T-helper 1 cell treated with Interleukin-12 subunit alpha and Interleukin-12 subunit beta and Interleukin-4 antibody, amounts not matched to agents 30 μg/mL and 1 μg/mL, for 36 hours (primary cell): ENCODE results near the gene SLC7A1.

Source experiments
- H3K27ac Mint-ChIP-seq: one replicate; pipeline ENCODE4 v1.8.0; 2021; ENCODE audit warnings: mild to moderate bottlenecking, mixed read lengths
- H3K27me3 Mint-ChIP-seq: one replicate; pipeline ENCODE4 v1.8.0; 2021; ENCODE audit warnings: low read depth, mixed read lengths
- H3K36me3 Mint-ChIP-seq: one replicate; pipeline ENCODE4 v1.8.0; 2021; ENCODE audit warnings: low read depth, mixed read lengths
- H3K4me1 Mint-ChIP-seq: one replicate; pipeline ENCODE4 v1.8.0; 2021; ENCODE audit warnings: low read depth, mixed read lengths
- H3K4me3 Mint-ChIP-seq: one replicate; pipeline ENCODE4 v1.8.0; 2021; ENCODE audit warnings: mild to moderate bottlenecking, moderate library complexity, mixed read lengths
- H3K9me3 Mint-ChIP-seq: one replicate; pipeline ENCODE4 v1.8.0; 2021; ENCODE audit warnings: mixed read lengths

The SLC7A1 gene

DNA sequence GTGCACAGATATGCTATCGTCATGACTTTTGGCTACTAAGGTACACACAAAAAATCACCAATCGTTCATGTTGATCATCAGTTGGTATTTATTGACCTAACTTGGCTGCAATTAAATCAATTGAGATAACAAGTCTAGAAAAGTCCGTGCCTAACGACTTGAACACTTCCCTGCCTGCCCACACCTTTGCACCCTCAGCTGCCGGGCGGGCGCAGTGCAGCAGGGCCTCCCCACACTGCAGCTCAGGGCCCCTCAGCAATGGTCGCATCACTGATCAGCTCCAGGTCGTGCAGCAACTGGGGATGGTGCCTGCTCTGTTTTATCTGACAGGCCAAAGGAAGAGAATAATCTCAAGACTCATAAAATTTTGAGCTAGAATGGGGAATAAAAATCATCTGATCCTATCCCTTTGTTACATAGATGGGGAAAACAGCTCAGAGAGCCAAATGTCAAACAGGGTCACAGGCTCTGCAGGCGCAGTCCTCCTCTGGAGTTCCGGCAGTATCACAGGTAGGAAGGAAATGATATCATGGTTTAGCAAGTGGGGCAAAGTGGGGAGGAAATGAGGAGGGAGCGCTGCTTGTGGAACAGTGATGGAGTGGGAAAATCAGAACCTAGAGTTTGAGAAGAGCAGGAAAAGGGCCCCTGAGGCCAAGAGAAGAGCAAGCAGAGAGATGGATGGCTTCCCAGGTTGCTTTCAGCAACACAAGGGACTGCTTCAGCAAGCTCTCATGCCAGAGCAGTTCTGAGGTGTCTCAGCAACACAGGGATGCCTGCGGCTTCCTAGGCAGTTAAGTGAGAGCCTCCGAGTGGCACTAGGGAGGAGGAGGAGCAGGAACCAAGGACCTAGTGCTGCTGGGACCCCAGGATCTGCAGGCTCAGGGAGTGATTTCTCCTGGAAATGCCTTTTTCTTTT, 57.5 kb downstream of the SLC7A1 start:
- Mint-ChIP-seq H3K27me3 (no peaks in the 10 kb centered on the region), H3K36me3 (peaks cover 10% of the 10 kb centered on the region), H3K4me3 (no peak overlapping the region), H3K27ac (no peak overlapping the region), H3K9me3 (no peaks in the 10 kb centered on the region), H3K4me1 (peaks cover 24% of the 10 kb centered on the region)

DNA sequence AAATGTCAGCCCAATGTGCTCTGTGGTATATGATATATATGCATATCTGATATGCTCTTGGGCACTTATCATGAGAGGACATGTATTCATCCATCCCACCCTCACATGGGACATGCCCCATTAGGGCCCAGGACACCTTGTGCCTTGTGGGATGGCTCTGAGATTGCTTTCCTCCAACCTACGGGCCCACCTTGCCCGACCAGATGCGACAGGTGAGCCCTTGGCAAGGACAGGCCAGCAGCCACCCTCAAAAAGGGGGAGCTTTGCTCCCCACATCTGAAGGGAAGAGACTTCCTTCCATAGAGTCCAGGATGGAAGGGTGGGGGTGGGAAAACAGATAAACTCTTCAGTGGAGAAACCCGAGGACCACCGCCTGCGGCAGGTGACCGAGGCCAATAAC, 58.6 kb downstream of the SLC7A1 start:
- Mint-ChIP-seq H3K4me1 (peaks cover 21% of the 10 kb centered on the region), H3K4me3 (no peak overlapping the region), H3K9me3 (no peaks in the 10 kb centered on the region), H3K27me3 (no peaks in the 10 kb centered on the region), H3K36me3 (peaks cover 16% of the 10 kb centered on the region), H3K27ac (no peak overlapping the region)

DNA sequence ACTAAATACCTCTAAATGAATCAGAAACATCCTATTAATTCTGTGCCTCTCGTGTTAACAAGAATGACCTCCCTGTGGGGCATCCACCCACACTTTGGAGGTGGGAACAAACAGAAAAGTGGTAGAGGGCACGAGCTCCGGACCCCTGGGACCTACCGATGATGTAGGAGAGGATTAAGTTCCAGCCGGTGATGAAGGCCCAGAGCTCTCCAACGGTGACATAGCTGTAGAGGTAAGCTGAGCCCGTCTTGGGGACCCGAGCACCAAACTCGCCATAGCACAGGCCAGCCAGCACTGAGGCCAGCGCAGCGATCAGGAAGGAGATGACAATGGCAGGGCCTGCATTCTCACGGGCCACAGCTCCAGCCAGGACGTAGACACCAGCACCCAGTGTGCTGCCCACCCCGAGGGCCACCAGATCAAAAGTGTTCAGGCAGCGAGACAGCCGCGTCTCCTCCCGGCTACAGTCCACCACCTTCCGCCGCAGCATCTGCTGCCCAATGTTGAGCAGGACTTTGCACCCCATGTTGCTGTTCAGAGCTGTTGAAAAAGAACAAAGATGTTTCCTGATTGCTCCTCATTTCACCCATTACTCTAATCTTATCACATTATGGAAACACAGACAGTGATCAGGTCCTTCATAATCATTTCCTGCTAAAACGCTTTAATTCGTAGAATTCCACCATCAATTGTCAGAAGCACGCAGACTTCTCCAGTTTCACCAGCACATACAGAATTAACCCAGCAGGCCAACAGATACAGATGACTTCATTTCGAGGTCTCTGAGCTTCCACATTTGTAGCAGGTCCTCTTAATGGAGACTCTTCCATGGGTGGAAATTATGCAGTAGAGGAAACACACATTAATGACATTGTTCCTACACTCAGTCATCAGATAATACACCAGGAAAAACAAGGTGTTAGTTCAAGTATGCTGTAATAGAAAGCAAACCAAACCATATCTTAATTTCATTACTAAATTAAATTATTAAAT, 59.5 kb downstream of the SLC7A1 start:
- Mint-ChIP-seq H3K4me1 (peaks cover 15% of the 10 kb centered on the region), H3K36me3 (peaks cover 13% of the 10 kb centered on the region), H3K9me3 (no peaks in the 10 kb centered on the region), H3K27ac (no peak overlapping the region), H3K27me3 (no peaks in the 10 kb centered on the region), H3K4me3 (no peak overlapping the region)

DNA sequence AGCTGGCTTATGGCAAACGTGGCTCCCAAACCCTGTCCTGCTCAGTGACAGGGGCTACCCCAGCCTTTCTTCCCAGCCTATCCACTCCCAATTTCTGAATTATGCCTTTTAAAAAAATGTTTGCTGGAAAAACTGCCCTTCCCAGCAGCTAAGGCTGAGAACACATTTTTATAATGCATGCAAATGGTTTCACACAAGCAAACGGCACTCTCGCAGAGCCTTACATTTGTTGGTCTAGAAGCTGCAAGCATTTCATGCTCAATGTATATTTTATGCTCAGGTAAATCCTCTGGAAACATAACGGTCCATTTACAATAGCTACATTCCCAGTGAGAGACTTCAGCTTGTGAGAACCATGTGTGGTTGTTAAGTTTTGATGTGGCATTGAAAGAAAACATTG, 61.4 kb downstream of the SLC7A1 start:
- peaks cover 10% of the 10 kb centered on the region for H3K4me1 Mint-ChIP-seq
- no peak overlapping the region for H3K27ac Mint-ChIP-seq
- H3K9me3 Mint-ChIP-seq, result no peaks in the 10 kb centered on the region
- H3K27me3 Mint-ChIP-seq, result no peaks in the 10 kb centered on the region
- H3K4me3 Mint-ChIP-seq, result no peak overlapping the region
- peaks cover 19% of the 10 kb centered on the region for H3K36me3 Mint-ChIP-seq

DNA sequence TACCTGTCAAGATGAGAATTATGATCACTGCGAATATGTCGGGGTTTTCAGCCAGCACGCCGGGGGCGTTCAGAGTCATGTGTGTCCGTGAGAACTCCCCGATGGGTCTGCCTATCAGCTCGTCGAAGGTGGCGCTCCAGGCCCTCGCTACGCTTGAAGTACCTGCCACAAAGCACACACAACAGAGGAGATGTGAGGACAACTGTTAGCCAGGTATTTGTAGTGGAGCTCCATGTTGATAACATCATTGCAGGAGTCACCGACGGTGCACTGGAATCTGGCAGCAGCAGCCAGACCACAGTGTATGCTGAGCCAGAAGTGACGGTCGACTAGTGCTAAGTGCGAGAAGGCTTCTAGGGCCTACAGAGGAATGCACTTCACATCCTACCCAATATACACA, 62.7 kb downstream of the SLC7A1 start:
- H3K9me3 Mint-ChIP-seq, result no peaks in the 10 kb centered on the region
- H3K27ac Mint-ChIP-seq, result no peak overlapping the region
- H3K27me3 Mint-ChIP-seq, result no peaks in the 10 kb centered on the region
- H3K36me3 Mint-ChIP-seq, result peaks cover 21% of the 10 kb centered on the region
- peaks cover 5% of the 10 kb centered on the region for H3K4me1 Mint-ChIP-seq
- no peak overlapping the region for H3K4me3 Mint-ChIP-seq

DNA sequence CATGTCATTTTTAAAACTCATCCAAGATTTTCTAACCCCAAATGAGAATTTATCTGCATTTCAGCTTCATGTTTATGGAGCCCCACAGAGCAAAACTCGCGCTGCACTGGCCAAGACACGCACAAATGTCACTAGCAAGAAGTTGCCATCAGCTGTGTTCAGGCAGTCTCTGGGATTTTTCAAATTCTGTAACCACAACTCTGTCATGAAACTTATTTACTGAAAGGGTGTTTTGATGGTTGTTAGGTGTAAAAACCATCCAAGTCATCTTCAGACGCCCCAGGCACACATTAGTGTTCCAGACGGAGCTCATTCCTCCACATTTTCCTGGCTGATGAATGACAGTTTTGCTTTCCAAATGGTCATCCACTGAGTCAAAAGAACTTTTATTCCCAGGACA, 63.4 kb downstream of the SLC7A1 start:
- Mint-ChIP-seq H3K9me3 (no peaks in the 10 kb centered on the region), H3K27me3 (no peaks in the 10 kb centered on the region), H3K27ac (no peak overlapping the region), H3K4me3 (no peak overlapping the region), H3K36me3 (peaks cover 21% of the 10 kb centered on the region), H3K4me1 (peaks cover 4% of the 10 kb centered on the region)

DNA sequence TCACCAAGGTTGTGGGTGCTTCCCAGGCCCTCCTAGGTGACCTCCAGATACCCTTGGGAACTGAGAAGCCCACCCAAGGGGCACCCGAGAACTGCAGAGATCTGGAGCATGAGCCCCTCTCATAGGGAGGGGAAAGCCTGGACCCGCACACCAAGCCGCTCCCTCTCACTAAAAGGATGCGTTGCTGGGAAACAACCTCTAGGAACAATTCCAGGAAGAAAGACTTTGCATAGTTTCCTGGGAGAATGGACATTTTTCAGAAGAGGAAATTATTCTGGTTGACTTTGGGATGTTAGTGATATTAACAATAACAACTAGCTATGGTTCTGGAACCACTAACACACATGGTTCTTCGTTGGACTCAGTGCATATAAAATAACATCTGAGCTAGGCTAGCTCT, 64.6 kb downstream of the SLC7A1 start:
- Mint-ChIP-seq H3K4me1 (peaks cover 2% of the 10 kb centered on the region), H3K9me3 (no peaks in the 10 kb centered on the region), H3K27ac (no peak overlapping the region), H3K36me3 (peaks cover 19% of the 10 kb centered on the region), H3K27me3 (no peaks in the 10 kb centered on the region), H3K4me3 (no peak overlapping the region)

DNA sequence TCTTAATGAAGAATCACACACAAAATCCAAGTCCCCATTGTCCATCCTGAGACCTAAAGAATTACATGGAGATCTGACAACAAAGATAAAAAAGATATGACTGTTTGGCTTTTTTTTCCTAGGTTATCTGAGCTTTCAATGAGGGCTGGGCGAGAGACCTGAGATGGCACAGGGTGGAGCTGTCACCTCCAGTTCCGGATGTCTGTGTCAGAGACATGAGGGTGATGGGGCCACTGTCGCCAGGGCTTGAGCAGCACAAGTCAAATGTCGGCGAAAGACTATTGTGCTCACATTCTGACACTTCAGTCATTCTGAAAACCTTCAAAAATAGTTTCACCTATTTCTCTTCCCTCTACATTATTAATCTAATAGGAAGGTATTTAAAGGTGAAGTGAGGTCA, 65.7 kb downstream of the SLC7A1 start:
- no peak overlapping the region for H3K4me3 Mint-ChIP-seq
- peaks cover 19% of the 10 kb centered on the region for H3K36me3 Mint-ChIP-seq
- no peaks in the 10 kb centered on the region for H3K27me3 Mint-ChIP-seq
- H3K9me3 Mint-ChIP-seq, result no peaks in the 10 kb centered on the region
- peaks cover 2% of the 10 kb centered on the region for H3K4me1 Mint-ChIP-seq
- no peak overlapping the region for H3K27ac Mint-ChIP-seq

DNA sequence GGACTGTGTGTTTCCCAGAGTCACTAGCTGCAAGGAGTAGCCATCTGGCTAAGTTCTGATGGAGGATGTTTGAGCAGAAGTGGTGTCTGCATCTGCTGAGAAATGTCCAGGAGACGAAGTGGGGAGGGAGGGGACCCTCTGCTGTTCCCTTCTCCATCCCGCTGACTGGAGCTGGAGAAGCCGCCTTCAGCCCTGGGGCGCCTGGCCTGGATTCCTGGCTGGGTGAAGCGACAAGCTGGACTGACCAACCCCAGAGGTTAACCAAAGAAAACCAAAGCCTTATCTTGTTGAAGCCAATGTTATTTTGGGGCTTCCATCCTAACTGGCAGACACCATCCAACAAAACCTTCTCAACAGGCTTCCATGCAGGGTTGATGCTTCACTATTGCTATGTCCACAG, 67.6 kb downstream of the SLC7A1 start:
- no peak overlapping the region for H3K27ac Mint-ChIP-seq
- H3K4me3 Mint-ChIP-seq, result no peak overlapping the region
- no peaks in the 10 kb centered on the region for H3K4me1 Mint-ChIP-seq
- H3K27me3 Mint-ChIP-seq, result no peaks in the 10 kb centered on the region
- no peaks in the 10 kb centered on the region for H3K9me3 Mint-ChIP-seq
- H3K36me3 Mint-ChIP-seq, result peaks cover 16% of the 10 kb centered on the region

DNA sequence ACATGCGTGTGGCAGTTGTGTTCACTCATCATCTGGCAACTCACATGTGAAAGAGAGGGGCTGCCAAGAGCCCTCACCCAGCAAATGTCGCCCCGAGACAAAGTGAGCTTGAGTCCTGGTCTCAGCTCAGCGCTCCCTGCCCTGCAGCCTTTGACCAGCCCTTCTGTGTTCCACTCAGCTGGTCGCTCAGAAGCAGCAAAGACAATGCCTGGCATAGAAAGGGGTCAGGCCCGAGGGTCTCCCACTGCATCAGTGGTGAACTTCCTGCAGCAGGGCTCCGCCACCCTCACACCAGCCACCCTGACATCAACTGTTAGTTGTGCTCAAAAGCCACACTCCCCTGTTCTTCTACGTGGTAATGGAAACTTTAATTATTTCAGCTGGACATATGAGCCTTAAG, 68.0 kb downstream of the SLC7A1 start:
- H3K36me3 Mint-ChIP-seq, result peaks cover 13% of the 10 kb centered on the region
- no peak overlapping the region for H3K27ac Mint-ChIP-seq
- H3K27me3 Mint-ChIP-seq, result no peaks in the 10 kb centered on the region
- H3K4me1 Mint-ChIP-seq, result no peaks in the 10 kb centered on the region
- H3K9me3 Mint-ChIP-seq, result no peaks in the 10 kb centered on the region
- H3K4me3 Mint-ChIP-seq, result no peak overlapping the region

DNA sequence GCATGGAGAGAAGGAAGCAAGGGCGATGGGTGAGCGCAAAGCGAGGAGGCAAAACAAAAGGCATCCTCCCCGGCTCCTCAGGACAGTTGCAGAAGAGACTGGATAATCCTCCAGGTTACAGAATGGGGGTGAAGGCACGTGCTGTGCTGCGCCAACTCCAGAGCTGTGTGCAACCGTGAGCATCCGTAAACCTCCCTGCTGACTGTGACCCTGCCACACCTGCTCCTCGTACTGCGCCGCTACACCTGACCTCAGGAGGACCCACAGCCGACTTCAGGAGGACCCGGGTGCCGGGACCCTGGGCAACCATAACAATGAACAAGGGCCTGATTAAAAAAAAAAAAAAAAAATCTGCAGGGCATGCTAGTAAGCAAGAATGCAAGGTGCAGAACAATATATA, 68.7 kb downstream of the SLC7A1 start:
- Mint-ChIP-seq H3K36me3 (peaks cover 16% of the 10 kb centered on the region), H3K4me1 (no peaks in the 10 kb centered on the region), H3K27me3 (no peaks in the 10 kb centered on the region), H3K27ac (no peak overlapping the region), H3K4me3 (no peak overlapping the region), H3K9me3 (no peaks in the 10 kb centered on the region)

DNA sequence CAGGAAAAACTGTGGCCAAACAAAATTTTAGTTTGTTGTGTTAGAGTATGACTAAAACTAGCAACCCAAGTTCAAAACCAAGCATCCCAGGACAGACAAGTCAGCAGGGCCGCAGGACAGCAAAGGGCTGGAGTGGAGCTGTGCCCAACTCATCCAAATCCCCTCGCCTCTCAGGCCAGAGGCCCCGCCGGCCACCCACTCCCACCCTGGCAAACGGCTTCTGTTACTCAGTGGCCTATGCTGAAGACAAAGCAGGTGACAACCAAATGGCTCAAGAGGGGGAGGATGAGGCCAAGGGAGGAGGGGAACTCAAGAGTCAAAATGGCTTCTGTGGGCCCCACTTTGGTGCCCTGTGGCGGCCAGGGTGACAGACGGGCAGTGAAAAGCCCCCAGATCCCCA, 69.7 kb downstream of the SLC7A1 start:
- no peak overlapping the region for H3K27ac Mint-ChIP-seq
- no peaks in the 10 kb centered on the region for H3K4me1 Mint-ChIP-seq
- H3K9me3 Mint-ChIP-seq, result no peaks in the 10 kb centered on the region
- no peak overlapping the region for H3K4me3 Mint-ChIP-seq
- H3K27me3 Mint-ChIP-seq, result no peaks in the 10 kb centered on the region
- peaks cover 16% of the 10 kb centered on the region for H3K36me3 Mint-ChIP-seq

DNA sequence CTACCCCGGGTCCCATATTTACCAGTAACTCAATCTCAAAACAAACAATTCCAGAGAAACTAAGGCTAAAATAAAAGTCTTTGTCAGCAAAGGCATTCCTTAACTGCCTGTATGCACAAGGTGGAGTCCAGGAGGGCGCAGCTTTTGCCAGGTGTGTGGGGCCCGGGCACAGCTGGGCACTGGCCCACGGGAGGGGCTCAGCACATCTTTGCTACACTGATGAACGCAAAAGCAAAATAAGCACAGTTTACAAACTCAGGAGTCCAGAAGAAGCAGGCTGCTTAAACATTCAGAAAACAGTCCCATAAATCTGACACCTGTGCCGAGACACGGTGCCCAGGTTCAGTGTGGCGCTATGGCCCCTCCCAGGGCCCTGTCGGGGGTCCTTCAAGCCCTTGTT, 70.8 kb downstream of the SLC7A1 start:
- no peak overlapping the region for H3K4me3 Mint-ChIP-seq
- no peaks in the 10 kb centered on the region for H3K9me3 Mint-ChIP-seq
- H3K36me3 Mint-ChIP-seq, result peaks cover 19% of the 10 kb centered on the region
- no peak overlapping the region for H3K27ac Mint-ChIP-seq
- H3K4me1 Mint-ChIP-seq, result no peaks in the 10 kb centered on the region
- H3K27me3 Mint-ChIP-seq, result no peaks in the 10 kb centered on the region

DNA sequence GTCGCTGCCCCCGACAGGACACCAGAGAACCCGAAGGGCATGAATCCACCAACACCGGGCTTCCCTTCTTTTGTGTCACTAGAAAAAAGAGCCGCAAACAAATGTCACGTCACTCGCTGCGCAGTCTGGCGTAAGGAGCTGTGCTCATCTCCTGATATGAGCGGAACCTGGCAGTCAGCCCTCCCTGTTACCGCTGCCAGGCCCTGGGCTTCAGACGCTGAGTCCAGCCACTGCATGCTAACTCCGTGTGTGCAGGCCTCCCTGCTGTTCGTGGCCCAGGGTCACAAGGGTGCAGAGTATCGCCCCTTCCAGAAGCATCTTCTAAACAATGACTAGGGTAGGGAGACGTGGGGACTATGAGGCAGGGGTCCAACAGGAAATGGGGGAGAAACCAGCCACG, 71.3 kb downstream of the SLC7A1 start:
- Mint-ChIP-seq H3K27ac (no peak overlapping the region), H3K9me3 (no peaks in the 10 kb centered on the region), H3K36me3 (peaks cover 14% of the 10 kb centered on the region), H3K4me1 (no peaks in the 10 kb centered on the region), H3K4me3 (no peak overlapping the region), H3K27me3 (no peaks in the 10 kb centered on the region)
